Peyer's patch (tissue), 4 donors: ENCODE results near the gene OLFML1.

Source experiments
- CTCF ChIP-seq, 6 experiments: fragments of 450-650 bp in 4 of 6; fragments of 200-600 bp in 2 of 6; sonication (generic) in 1 of 6; IDR thresholded peaks; one replicate each; pipeline ENCODE4 v1.5.1; 2017 to 2019; ENCODE audit warnings: antibody characterized with exemption in 6 of 6, mild to moderate bottlenecking in 3 of 6, moderate library complexity in 1 of 6
- POLR2A ChIP-seq, 2 donors: fragments of 450-650 bp; IDR thresholded peaks; one replicate each; pipeline ENCODE4 v1.5.1; 2017; ENCODE audit warnings: antibody characterized with exemption in 2 of 2, mild to moderate bottlenecking in 2 of 2, moderate library complexity in 2 of 2

- no peak for TF ChIP-seq CTCF (IDR thresholded peaks at IDR 0.05)
- TF ChIP-seq POLR2A (IDR thresholded peaks at IDR 0.05): no peak
These were observed 38.3 kb downstream of the OLFML1 start for GRCh38 chr11:7523416-7524210.
